ENCODE results near the gene B3GALT6. TPM values are rescaled to one million over a fixed set of nuclear protein-coding genes. Genes with fewer than 3 reads are reported as not detected.

Gene B3GALT6
- total RNA-seq, 1 experiment from 2014 or later, result 37.6 TPM

DNA sequence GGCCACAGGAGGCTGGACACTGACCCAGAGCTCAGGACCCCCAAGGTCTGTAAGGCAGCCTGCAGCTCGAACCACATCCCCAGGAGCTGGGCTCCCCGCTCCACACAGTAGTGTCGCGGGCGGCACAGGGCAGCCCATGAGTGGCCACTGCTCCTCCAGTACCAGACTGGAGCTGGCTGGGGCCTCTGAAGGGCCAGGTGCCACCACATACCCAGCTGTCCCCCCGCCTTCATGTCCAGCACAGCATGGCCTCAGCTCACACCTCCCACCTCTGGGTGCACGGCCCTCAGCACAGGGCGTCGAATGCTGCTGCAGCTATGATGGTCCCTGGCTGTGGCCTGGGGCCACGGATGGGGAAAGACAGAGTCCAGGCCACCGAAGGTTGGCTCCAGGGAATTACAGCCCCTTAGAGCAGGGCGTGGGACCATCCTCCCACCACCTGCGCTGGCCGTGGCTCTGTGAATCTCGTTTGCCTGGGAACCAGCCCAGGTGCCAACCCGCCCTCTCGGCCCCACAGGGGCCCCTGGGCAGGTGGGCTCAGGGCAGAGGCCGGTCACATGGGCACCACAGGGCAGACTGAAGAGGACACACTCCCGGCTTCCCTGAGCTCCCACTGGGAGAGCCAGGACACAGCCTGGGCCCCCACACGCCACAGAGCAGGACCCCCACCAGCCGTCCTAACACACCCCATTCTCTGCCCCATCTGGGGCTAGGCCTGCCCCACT is 16.0 kb upstream of the B3GALT6 start:
- no peak for DNase-seq (ENCODE audit: low read depth)

DNA sequence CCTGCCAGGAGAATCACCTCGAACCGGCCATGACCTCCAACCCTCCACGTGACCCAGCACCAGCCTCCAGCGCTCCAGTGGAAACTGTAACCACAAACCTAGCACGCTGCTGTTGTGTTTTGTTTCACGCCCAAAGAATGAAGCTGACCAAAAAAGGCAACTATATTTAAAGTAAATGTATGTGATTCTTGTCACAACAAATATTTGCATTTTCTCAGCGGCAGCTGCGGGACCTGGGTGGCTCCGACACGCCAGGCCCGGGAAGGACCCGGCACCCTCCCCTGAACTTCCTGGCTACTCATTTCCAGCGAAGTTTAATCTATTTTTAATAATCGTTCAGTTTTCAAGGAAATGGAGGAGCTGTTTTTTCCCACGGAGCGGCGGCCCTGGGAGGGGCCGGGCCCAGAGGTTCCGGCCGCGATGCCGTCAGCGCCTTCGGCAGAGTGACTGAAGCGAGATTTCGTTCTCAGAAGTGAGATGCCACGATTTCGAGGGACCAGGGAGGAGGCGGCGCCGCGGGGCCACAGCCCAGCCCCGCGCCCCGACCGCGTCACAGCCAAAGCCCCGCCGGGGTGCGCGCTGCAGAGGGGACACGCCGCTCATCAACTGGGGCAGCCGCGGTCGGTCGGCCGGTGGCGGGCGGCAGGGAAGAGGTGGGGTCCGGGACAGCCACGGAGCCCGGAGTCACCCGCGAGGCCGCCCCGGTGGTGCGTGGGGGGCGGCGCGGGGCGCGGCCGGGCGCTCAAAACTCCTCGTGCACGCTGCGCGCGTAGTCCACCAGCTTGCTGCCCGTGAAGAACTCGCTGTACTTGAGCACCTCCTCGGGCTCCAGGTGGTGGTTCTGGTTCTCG is 15.0 kb upstream of the B3GALT6 start:
- DNase-seq (ENCODE audit: low read depth), result no peak

- DNase-seq (ENCODE audit: low read depth), result peak; percentile 19
Observed at GRCh38 chr1:1217621-1218523, 14.2 kb upstream of the B3GALT6 start.

- no peak for DNase-seq (ENCODE audit: low read depth)
Observed at GRCh38 chr1:1218524-1219200, 13.4 kb upstream of the B3GALT6 start.

GRCh38 chr1:1219341-1219740 is 12.7 kb upstream of the B3GALT6 start:
- no peak for DNase-seq (ENCODE audit: low read depth)

DNA sequence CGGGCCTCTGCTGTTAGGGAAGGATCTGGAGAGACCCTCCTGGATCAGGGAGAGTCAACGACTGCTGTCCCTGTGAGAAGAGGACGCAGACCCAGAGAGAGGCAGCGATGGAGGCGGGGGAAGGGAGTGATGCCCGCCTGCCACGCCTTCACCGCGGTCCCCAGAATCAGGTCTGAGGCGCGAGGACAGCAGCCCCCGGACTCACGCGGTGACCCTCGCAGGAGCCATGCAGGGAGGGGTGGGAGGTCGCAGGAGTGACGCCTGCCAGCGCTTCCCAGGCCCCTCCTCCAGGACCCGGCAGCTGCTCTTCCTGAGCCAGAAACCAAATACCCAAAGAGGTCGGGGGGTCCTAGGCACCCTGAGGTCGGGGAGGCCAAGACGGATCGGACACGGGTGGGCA is 11.8 kb upstream of the B3GALT6 start:
- DNase-seq (ENCODE audit: low read depth), result no peak

GRCh38 chr1:1221887-1222574 is 10.0 kb upstream of the B3GALT6 start:
- DNase-seq (ENCODE audit: low read depth), result no peak

GRCh38 chr1:1222575-1223225 is 9.3 kb upstream of the B3GALT6 start:
- no peak for DNase-seq (ENCODE audit: low read depth)

DNA sequence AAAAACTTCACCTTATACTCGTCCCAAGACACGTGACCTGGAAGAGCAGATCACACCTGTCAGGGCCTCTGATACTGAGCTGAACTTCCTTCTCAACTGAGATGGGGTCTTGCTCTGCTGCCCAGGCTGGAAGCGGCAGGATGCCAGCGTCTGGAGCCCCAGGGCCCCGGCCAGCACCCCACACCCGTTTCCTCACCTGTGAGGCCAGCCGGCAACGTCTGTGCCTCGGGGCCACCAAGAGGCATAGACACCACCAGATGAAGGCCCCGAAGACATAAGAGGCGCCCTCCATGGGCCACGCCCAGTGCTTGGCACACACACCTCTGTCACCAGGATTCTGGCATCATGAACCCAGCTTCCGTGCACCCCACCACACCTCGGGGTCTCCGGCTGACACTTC is 8.7 kb upstream of the B3GALT6 start:
- DNase-seq (ENCODE audit: low read depth), result no peak

GRCh38 chr1:1223891-1224290 is 8.1 kb upstream of the B3GALT6 start:
- no peak for DNase-seq (ENCODE audit: low read depth)

GRCh38 chr1:1225238-1225845 is 6.7 kb upstream of the B3GALT6 start:
- DNase-seq (ENCODE audit: low read depth), result no peak

DNA sequence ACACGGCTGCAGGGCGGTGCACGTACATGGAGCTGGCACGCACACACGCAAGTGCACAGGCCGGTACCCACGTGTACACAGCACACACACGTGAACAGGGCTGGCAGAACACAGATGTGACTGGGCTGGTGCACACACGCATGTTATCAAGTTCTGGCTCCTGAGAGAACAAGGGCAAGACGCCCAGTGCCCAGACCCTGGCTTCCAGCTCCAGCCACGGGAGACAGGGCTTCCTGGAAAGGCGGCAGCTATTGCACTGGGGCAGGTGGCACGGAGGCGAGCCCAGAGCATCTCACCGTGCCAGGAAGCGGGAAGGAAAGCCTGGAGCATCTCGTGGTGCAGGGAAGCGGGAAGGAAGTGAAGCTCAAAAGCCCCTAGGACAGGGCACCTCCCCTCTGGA is 6.1 kb upstream of the B3GALT6 start:
- no peak for DNase-seq (ENCODE audit: low read depth)

- DNase-seq (ENCODE audit: low read depth), result no peak
Observed at GRCh38 chr1:1226566-1227362, 5.3 kb upstream of the B3GALT6 start.

GRCh38 chr1:1227386-1227785 is 4.7 kb upstream of the B3GALT6 start:
- no peak for DNase-seq (ENCODE audit: low read depth)

DNA sequence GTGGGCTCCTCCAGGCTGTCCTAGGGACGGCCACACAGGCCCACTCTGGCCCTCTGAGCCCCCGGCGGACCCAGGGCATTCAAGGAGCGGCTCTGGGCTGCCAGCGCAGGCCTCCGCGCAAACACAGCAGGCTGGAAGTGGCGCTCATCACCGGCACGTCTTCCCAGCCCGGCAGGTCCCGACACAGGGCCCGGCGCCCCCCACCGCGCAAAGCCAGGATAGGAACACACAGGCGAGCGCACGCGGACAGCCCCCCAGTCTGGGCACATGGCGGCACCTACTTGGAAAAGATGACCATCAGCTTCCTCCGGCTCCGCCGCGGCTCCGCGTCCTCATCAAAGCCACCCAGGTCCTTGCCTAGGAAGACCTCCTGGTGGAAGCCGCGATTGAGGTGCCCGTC is 3.9 kb upstream of the B3GALT6 start:
- DNase-seq (ENCODE audit: low read depth), result no peak

GRCh38 chr1:1228596-1229321 is 3.3 kb upstream of the B3GALT6 start:
- no peak for DNase-seq (ENCODE audit: low read depth)

- DNase-seq (ENCODE audit: low read depth), result no peak
Observed at GRCh38 chr1:1229770-1230169, 2.3 kb upstream of the B3GALT6 start.
